ENCODE data around the gene ITPRID1. TPM values are rescaled to one million over a fixed set of nuclear protein-coding genes. Genes with fewer than 3 reads are reported as not detected.

The ITPRID1 gene
- total RNA-seq, 1 donor from 2014 or later, result not detected

DNA sequence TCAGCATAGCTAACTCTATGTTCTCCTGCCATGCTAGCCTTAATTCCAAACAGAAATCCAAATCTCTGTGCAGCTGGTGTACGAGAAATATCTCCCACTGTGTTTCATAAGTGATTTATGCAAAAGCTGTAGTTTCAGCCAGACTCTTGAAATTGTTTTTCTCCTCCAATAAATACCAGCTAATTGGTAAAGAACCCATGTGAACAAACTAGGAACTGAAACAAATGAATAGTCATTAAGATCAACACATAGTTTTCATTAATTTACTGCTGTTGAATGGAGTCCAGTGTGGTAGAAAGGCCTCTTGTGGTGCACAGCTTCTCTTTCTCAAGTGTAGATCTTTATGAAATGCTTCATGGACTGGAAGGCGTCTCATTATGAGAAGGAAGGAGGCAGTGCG, 191.5 kb downstream of the ITPRID1 start:
- DNase-seq (ENCODE audit: low read depth), result no peak
- Histone ChIP-seq H3K27me3 (ENCODE audit: control insufficient read depth, insufficient read depth, low read length) (no peaks in the 10 kb centered on the region), H3K4me3 (ENCODE audit: low read depth, low read length) (no peak overlapping the region), H3K36me3 (ENCODE audit: control insufficient read depth, insufficient read depth, low read length) (no peaks in the 10 kb centered on the region)
- TF ChIP-seq, protein P1, sequence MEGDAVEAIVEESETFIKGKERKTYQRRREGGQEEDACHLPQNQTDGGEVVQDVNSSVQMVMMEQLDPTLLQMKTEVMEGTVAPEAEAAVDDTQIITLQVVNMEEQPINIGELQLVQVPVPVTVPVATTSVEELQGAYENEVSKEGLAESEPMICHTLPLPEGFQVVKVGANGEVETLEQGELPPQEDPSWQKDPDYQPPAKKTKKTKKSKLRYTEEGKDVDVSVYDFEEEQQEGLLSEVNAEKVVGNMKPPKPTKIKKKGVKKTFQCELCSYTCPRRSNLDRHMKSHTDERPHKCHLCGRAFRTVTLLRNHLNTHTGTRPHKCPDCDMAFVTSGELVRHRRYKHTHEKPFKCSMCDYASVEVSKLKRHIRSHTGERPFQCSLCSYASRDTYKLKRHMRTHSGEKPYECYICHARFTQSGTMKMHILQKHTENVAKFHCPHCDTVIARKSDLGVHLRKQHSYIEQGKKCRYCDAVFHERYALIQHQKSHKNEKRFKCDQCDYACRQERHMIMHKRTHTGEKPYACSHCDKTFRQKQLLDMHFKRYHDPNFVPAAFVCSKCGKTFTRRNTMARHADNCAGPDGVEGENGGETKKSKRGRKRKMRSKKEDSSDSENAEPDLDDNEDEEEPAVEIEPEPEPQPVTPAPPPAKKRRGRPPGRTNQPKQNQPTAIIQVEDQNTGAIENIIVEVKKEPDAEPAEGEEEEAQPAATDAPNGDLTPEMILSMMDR (IDR thresholded peaks at IDR 0.05; ENCODE audit: insufficient read depth, low read length, poor library complexity, severe bottlenecking), result no peak

DNA sequence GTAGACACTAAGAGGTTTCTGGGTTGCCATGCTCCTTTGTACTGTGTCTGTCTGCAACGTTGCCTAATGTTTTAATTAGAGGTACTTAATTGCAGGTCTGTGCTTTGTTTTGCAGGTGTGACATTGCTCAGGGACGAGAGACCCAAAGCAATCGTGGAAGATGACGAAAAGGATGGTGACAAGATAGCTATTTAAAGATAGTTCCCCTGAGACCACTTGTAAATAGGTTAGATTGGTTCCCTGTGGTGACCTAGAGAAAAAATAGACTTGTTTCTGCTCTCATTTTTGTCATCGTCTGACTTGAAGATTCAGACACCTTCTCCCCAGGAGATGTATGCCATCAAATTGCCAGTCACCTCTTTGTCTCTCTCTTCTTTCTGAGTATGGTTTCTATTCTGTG, 193.2 kb downstream of the ITPRID1 start:
- Histone ChIP-seq H3K36me3 (ENCODE audit: control insufficient read depth, insufficient read depth, low read length) (no peaks in the 10 kb centered on the region), H3K4me3 (ENCODE audit: low read depth, low read length) (no peak overlapping the region), H3K27me3 (ENCODE audit: control insufficient read depth, insufficient read depth, low read length) (no peaks in the 10 kb centered on the region)
- DNase-seq (ENCODE audit: low read depth), result no peak
- TF ChIP-seq, protein P1 (IDR thresholded peaks at IDR 0.05; ENCODE audit: insufficient read depth, low read length, poor library complexity, severe bottlenecking), result no peak

Other genes starting within 250 kb of the ITPRID1 start
- gene NEUROD6, start 173.4 kb upstream of the ITPRID1 start, total RNA-seq, result not detected in 2 replicates
- gene PPP1R17, start 173.1 kb downstream of the ITPRID1 start, total RNA-seq, result not detected in 2 replicates